H1 (cell line): Measurements from ENCODE around the gene ATP7B. TPM values are rescaled to one million over a fixed set of nuclear protein-coding genes. Genes with fewer than 3 reads are reported as not detected.

ENCODE experiments used
- CBX5 ChIP-seq: fragments of 300-800, 300-1000 bp; sonication (generic); IDR thresholded peaks from 2 replicates; pipeline ENCODE4 v1.7.1; 2016; ENCODE audit warnings: antibody characterized with exemption, low read length, low read depth
- MAX ChIP-seq: IDR thresholded peaks from 2 replicates; pipeline ENCODE4 v1.6.1; 2012; ENCODE audit warnings: inconsistent platforms
- POLR2A ChIP-seq, 2 experiments: IDR thresholded peaks; 1 replicate in 1 of 2; 2 replicates in 1 of 2; pipeline ENCODE4 v1.6.1; 2011; ENCODE audit warnings: low read depth in 2 of 2, low read length in 2 of 2, mild to moderate bottlenecking in 2 of 2; ENCODE audit errors: control extremely low read depth in 1 of 2
- polyA plus RNA-seq, 7 experiments: library from polyadenylated mRNA; depleted of rRNA in 3 of 7; stranded (reverse) in 5 of 7; unstranded in 2 of 7; fragments of >200 nt in 5 of 7; fragments of 200-250 nt in 2 of 7; gene quantifications; 1 replicate in 5 of 7; 2 replicates in 1 of 7; 4 replicates in 1 of 7; pipeline versions ENCODE4 v1.2.1 to v1.2.3, GENCODE V29; 2011 to 2013; ENCODE audit warnings: missing spikeins in 2 of 7, mixed read lengths in 2 of 7
- total RNA-seq: library from RNA; stranded (reverse); fragmentation: NEBNext Ultra II Directional; extraction: Animal tissue kit (Norgen Biotek cat#: 25700); gene quantifications from 2 replicates; pipeline ENCODE4 v1.2.1, GENCODE V29; 2021

Gene ATP7B
- total and polyA plus RNA-seq, 2 of the 8 experiments (the other 6 are each of a cell fraction or from before 2014, with no cell fraction given) = 4.1 to 9.2 TPM

- no peak for TF ChIP-seq MAX
- no peak for TF ChIP-seq POLR2A (IDR thresholded peaks at IDR 0.05; ENCODE audit: control extremely low read depth in 1 of 2, low read depth in 2 of 2, low read length in 2 of 2)
- no peak for TF ChIP-seq CBX5
- TF ChIP-seq, all 59 proteins: peak for 0
Measured at GRCh38 chr13:51993713-51994112, 17.5 kb downstream of the ATP7B start (continued).
